Lung (tissue), 12 donors: ENCODE measurements around the gene MOB3B. TPM values are rescaled to one million over a fixed set of nuclear protein-coding genes. Genes with fewer than 3 reads are reported as not detected.

Experiments
- ATAC-seq: fragments of 200-7000 bp; cut with Tn5 transposase; one replicate; pipeline ENCODE4 v1.9.1; 2020; ENCODE audit warnings: moderate number of reproducible peaks; ENCODE audit not compliant: insufficient read depth, low FRiP score
- DNase-seq, 3 donors: peaks; one replicate each; pipeline ENCODE4 v3.0.0-alpha.2; 2013 to 2017
- H3K27ac ChIP-seq, 2 donors: one replicate each; pipeline ENCODE4 v1.5.1; 2013; ENCODE audit warnings: mild to moderate bottlenecking in 2 of 2, moderate library complexity in 2 of 2, control low read depth in 1 of 2, inconsistent platforms in 1 of 2, low read depth in 1 of 2, low read length in 1 of 2
- H3K27me3 ChIP-seq, 3 donors: one replicate each; pipeline ENCODE4 v1.5.1; 2013; ENCODE audit warnings: low read length in 2 of 3; ENCODE audit not compliant: control insufficient read depth in 3 of 3, insufficient read depth in 3 of 3
- H3K36me3 ChIP-seq, 4 donors: one replicate each; pipeline ENCODE4 v1.5.1; 2013; ENCODE audit warnings: low read length in 4 of 4, mild to moderate bottlenecking in 1 of 4, moderate library complexity in 1 of 4; ENCODE audit not compliant: control insufficient read depth in 4 of 4, insufficient read depth in 4 of 4
- H3K4me1 ChIP-seq, 5 donors: one replicate each; pipeline ENCODE4 v1.5.1; 2013; ENCODE audit warnings: low read length in 5 of 5, mild to moderate bottlenecking in 2 of 5, moderate library complexity in 1 of 5; ENCODE audit not compliant: control insufficient read depth in 5 of 5, insufficient read depth in 5 of 5
- H3K4me3 ChIP-seq: one replicate; pipeline ENCODE4 v1.5.1; 2013; ENCODE audit warnings: mild to moderate bottlenecking, control low read depth, moderate library complexity
- H3K9ac ChIP-seq, 2 donors: one replicate each; pipeline ENCODE4 v1.5.1; 2013; ENCODE audit warnings: low read length in 2 of 2, control low read depth in 1 of 2; ENCODE audit not compliant: insufficient read depth in 1 of 2
- H3K9me3 ChIP-seq, 4 donors: one replicate each; pipeline ENCODE4 v1.5.1; 2013; ENCODE audit warnings: low read length in 3 of 4, mild to moderate bottlenecking in 1 of 4, moderate library complexity in 1 of 4; ENCODE audit not compliant: control insufficient read depth in 4 of 4, insufficient read depth in 3 of 4
- CTCF ChIP-seq: IDR thresholded peaks from 2 replicates; pipeline ENCODE4 v1.5.1; 2012; ENCODE audit warnings: mild to moderate bottlenecking; ENCODE audit errors: control extremely low read depth, extremely low read depth
- WGBS, 2 donors: extraction: QIAGEN DNeasy Blood & Tissue Kit; methylation state at CpG; one replicate each; pipeline ENCODE4 v1.1.7; 2013; 5-methylcytosine and 5-hydroxymethylcytosine counted together
- polyA plus RNA-seq, 2 donors: library from polyadenylated mRNA; stranded (reverse); fragments of 200-250 nt; gene quantifications; one replicate each; pipeline ENCODE4 v1.2.1, GENCODE V29; 2013
- total RNA-seq, 2 donors: library from RNA; depleted of rRNA in 1 of 2; stranded (reverse); fragments of >200 nt in 1 of 2; gene quantifications; one replicate each; pipeline ENCODE4 v1.2.1, GENCODE V29; 2014 to 2021
- donor health status: control.
- donor health status: control.
- donor health status: Bipolar disorder and iron deficiency.
- donor health status: healthy.
- donor health status: DM: yes; HTN: yes; CAD: no.

MOB3B gene
- total and polyA plus RNA-seq, 4 donors = 1.6 to 12.9 (median 6.4) TPM

- DNase-seq (no peak), ATAC-seq (no peak)
- Histone ChIP-seq H3K27ac (no peak overlapping the region), H3K9ac (peak overlapping the region in 1 of 2 donors; percentile 13), H3K4me1 (peaks cover 0 to 28% (median 8%) of the 10 kb centered on the region in 5 donors), H3K36me3 (peaks cover 0 to 8% (median 0%) of the 10 kb centered on the region in 4 donors), H3K9me3 (no peaks in the 10 kb centered on the region), H3K27me3 (no peaks in the 10 kb centered on the region), H3K4me3 (no peak overlapping the region)
- TF ChIP-seq CTCF = no peak
- WGBS, 2 donors = 72 to 75% methylated on average over 2 of the region's 2 CpGs
Observed at GRCh38 chr9:27356446-27356845, 173.2 kb downstream of the MOB3B start.

GRCh38 chr9:27355166-27355565 is 174.4 kb downstream of the MOB3B start:
- no peak for TF ChIP-seq CTCF
- DNase-seq (no peak), ATAC-seq (no peak)
- H3K9me3 ChIP-seq = no peaks in the 10 kb centered on the region
- H3K27ac ChIP-seq = no peak overlapping the region
- no peak overlapping the region for H3K4me3 ChIP-seq
- H3K4me1 ChIP-seq = peaks cover 4 to 38% (median 8%) of the 10 kb centered on the region in 5 donors
- H3K36me3 ChIP-seq = peaks cover 0 to 8% (median 0%) of the 10 kb centered on the region in 4 donors
- 83 to 91% methylated on average over 3 of the region's 3 CpGs for WGBS, 2 donors
- H3K9ac ChIP-seq = no peak overlapping the region
- H3K27me3 ChIP-seq = no peaks in the 10 kb centered on the region

DNA sequence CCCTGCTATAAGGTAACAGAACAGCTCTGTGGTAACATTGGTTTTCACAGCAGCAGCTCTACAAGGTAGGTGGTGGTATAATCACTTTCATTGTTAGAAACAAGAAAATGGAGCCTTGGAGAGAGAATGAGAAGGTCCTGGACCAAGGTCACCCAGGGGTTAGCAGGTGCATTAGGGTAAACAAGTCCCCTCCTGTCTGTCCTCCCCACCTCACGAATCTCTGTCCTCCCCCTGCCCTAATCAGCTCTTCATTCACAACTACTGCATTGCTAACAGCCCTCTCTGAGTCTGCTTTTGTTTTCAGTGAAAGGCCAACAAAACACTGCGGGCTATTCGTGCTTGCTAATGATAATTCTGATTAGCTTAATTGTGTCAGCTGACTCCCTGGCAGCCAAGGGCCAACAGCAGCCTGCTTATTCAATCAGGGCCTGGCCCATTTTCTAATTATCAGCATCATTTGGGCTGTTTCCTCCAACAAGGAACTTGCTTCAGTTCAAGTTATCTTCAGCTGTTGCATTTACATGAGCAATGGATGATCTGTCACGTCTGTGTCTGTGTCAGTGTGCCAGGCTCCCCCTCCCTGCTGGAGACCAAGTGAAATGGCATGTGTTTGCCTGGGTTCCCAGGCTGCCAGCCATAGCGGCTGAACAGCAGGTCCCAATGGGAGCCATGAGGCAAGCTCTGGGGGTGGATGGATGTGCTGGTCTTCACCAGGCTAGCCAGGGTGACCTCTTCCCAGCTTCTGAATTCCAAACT is 176.0 kb downstream of the MOB3B start:
- DNase-seq = no peak
- Histone ChIP-seq H3K9me3 (no peaks in the 10 kb centered on the region), H3K27ac (peak overlapping the region in 1 of 2 donors; percentile 16), H3K36me3 (peaks cover 0 to 8% (median 0%) of the 10 kb centered on the region in 4 donors), H3K4me3 (no peak overlapping the region), H3K27me3 (no peaks in the 10 kb centered on the region), H3K4me1 (peaks cover 4 to 50% (median 8%) of the 10 kb centered on the region in 5 donors), H3K9ac (no peak overlapping the region)
- no peak for TF ChIP-seq CTCF
- 59 to 69% methylated on average over 5 of the region's 5 CpGs for WGBS, 2 donors
- no peak for ATAC-seq

- 55 to 60% methylated on average over 4 of the region's 4 CpGs for WGBS, 2 donors
- peak overlapping the region in 1 of 2 donors; percentile 40 for H3K27ac ChIP-seq
Observed at GRCh38 chr9:27353166-27353473, 176.5 kb downstream of the MOB3B start.

More at GRCh38 chr9:27353166-27353473, 176.5 kb downstream of the MOB3B start:
- no peak overlapping the region for H3K9ac ChIP-seq
- TF ChIP-seq CTCF = no peak
- no peak overlapping the region for H3K4me3 ChIP-seq
- H3K9me3 ChIP-seq = no peaks in the 10 kb centered on the region
- H3K36me3 ChIP-seq = peaks cover 0 to 4% (median 0%) of the 10 kb centered on the region in 4 donors
- ATAC-seq = no peak
- H3K4me1 ChIP-seq = peaks cover 4 to 52% (median 8%) of the 10 kb centered on the region in 5 donors
- no peak for DNase-seq
- H3K27me3 ChIP-seq = no peaks in the 10 kb centered on the region
